ENCODE data around the gene ATAD1.

The ATAD1 gene

GRCh38 chr10:87764072-87764934 is 53.7 kb downstream of the ATAD1 start:
- Mint-ChIP-seq H3K27ac (peak overlapping the region; percentile 26), H3K4me1 (peaks cover 17% of the 10 kb centered on the region), H3K4me3 (no peak overlapping the region), H3K36me3 (ENCODE audit: low read depth) (peaks cover 60% of the 10 kb centered on the region), H3K9me3 (peaks cover 5% of the 10 kb centered on the region), H3K27me3 (ENCODE audit: low read depth, poor library complexity) (peaks cover 4% of the 10 kb centered on the region)
- no peak for TF ChIP-seq CTCF (IDR thresholded peaks at IDR 0.05)
- no peak for DNase-seq

- H3K4me3 Mint-ChIP-seq, result no peak overlapping the region
- peaks cover 5% of the 10 kb centered on the region for H3K9me3 Mint-ChIP-seq
- no peak for DNase-seq
- H3K36me3 Mint-ChIP-seq (ENCODE audit: low read depth), result peaks cover 55% of the 10 kb centered on the region
- peaks cover 17% of the 10 kb centered on the region for H3K4me1 Mint-ChIP-seq
- no peak for TF ChIP-seq CTCF (IDR thresholded peaks at IDR 0.05)
- peaks cover 4% of the 10 kb centered on the region for H3K27me3 Mint-ChIP-seq (ENCODE audit: low read depth, poor library complexity)
- peak overlapping the region; percentile 26 for H3K27ac Mint-ChIP-seq
Observed at GRCh38 chr10:87763086-87763861, 54.8 kb downstream of the ATAD1 start.

- no peak for TF ChIP-seq CTCF (IDR thresholded peaks at IDR 0.05)
- Mint-ChIP-seq H3K36me3 (ENCODE audit: low read depth) (peaks cover 41% of the 10 kb centered on the region), H3K27me3 (ENCODE audit: low read depth, poor library complexity) (no peaks in the 10 kb centered on the region), H3K27ac (peak overlapping the region; percentile 29), H3K4me1 (peaks cover 17% of the 10 kb centered on the region), H3K9me3 (peaks cover 5% of the 10 kb centered on the region), H3K4me3 (no peak overlapping the region)
- no peak for DNase-seq
Observed at GRCh38 chr10:87761892-87762291, 56.1 kb downstream of the ATAD1 start.

GRCh38 chr10:87761153-87761552 is 56.9 kb downstream of the ATAD1 start:
- no peaks in the 10 kb centered on the region for H3K27me3 Mint-ChIP-seq (ENCODE audit: low read depth, poor library complexity)
- H3K9me3 Mint-ChIP-seq, result peaks cover 4% of the 10 kb centered on the region
- H3K27ac Mint-ChIP-seq, result no peak overlapping the region
- no peak for TF ChIP-seq CTCF (IDR thresholded peaks at IDR 0.05)
- H3K4me1 Mint-ChIP-seq, result peaks cover 17% of the 10 kb centered on the region
- peaks cover 39% of the 10 kb centered on the region for H3K36me3 Mint-ChIP-seq (ENCODE audit: low read depth)
- no peak for DNase-seq
- no peak overlapping the region for H3K4me3 Mint-ChIP-seq

GRCh38 chr10:87760195-87760905 is 57.7 kb downstream of the ATAD1 start:
- no peak for TF ChIP-seq CTCF (IDR thresholded peaks at IDR 0.05)
- peaks cover 37% of the 10 kb centered on the region for H3K36me3 Mint-ChIP-seq (ENCODE audit: low read depth)
- no peak overlapping the region for H3K4me3 Mint-ChIP-seq
- no peak for DNase-seq
- peak overlapping the region; percentile 78 for H3K27ac Mint-ChIP-seq
- H3K9me3 Mint-ChIP-seq, result no peaks in the 10 kb centered on the region
- H3K4me1 Mint-ChIP-seq, result peaks cover 17% of the 10 kb centered on the region
- no peaks in the 10 kb centered on the region for H3K27me3 Mint-ChIP-seq (ENCODE audit: low read depth, poor library complexity)

Data from nephron progenitor cell (in vitro differentiated cells).